Adrenal gland (tissue), 5 donors: ENCODE data around the gene IL36B.

Experiments used
- POLR2A ChIP-seq, 2 donors: fragments of 450-650 bp; IDR thresholded peaks; one replicate each; pipeline ENCODE4 v1.6.1; 2017; ENCODE audit warnings: antibody characterized with exemption in 2 of 2, mild to moderate bottlenecking in 2 of 2, moderate library complexity in 1 of 2
- TF ChIP-seq, protein P1 (sequence below), 6 experiments: fragments of 450-650 bp in 4 of 6; fragments of 200-600 bp in 2 of 6; sonication (generic) in 1 of 6; IDR thresholded peaks; 1 replicate in 5 of 6; 2 replicates in 1 of 6; pipeline versions ENCODE4 v1.5.1 to v1.8.0; 2016 to 2021; ENCODE audit warnings: antibody characterized with exemption in 6 of 6, mild to moderate bottlenecking in 2 of 6, moderate library complexity in 1 of 6
- donor health status: DM: no; HTN: no; CAD: no.

GRCh38 chr2:113054066-113054465 is 1.4 kb upstream of the IL36B start:
- TF ChIP-seq, protein P1, sequence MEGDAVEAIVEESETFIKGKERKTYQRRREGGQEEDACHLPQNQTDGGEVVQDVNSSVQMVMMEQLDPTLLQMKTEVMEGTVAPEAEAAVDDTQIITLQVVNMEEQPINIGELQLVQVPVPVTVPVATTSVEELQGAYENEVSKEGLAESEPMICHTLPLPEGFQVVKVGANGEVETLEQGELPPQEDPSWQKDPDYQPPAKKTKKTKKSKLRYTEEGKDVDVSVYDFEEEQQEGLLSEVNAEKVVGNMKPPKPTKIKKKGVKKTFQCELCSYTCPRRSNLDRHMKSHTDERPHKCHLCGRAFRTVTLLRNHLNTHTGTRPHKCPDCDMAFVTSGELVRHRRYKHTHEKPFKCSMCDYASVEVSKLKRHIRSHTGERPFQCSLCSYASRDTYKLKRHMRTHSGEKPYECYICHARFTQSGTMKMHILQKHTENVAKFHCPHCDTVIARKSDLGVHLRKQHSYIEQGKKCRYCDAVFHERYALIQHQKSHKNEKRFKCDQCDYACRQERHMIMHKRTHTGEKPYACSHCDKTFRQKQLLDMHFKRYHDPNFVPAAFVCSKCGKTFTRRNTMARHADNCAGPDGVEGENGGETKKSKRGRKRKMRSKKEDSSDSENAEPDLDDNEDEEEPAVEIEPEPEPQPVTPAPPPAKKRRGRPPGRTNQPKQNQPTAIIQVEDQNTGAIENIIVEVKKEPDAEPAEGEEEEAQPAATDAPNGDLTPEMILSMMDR (IDR thresholded peaks at IDR 0.05), result no peak
- no peak for TF ChIP-seq POLR2A (IDR thresholded peaks at IDR 0.05)
